Measurements from ENCODE around the gene HK1. TPM values are rescaled to one million over a fixed set of nuclear protein-coding genes. Genes with fewer than 3 reads are reported as not detected.
A peak's percentile ranks its signal among the peaks of the same experiment; 100 is the strongest.

Gene HK1
- total RNA-seq, 2 donors from 2014 or later, result 38.0 to 78.8 TPM

DNA sequence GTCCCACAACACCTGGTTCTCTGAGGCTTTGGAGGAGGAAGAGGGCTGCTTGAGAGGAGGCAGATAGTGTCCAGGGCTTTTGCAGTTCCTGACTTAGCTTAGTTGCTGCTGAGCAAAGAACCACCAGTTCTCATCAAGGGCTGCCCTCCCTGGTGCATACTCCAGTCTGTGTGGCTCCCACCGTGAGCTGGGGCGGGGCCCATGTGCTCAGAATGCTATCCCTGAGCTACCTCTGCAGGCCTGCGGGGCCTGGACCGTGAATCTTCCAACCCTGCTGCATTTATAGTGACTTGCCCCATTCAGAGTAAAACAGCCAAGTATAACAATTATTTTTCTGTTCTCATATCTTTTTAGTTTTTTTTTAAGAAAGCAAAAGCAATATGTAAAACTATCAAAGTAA, 89.2 kb downstream of the HK1 start:
- TF ChIP-seq, protein P1, sequence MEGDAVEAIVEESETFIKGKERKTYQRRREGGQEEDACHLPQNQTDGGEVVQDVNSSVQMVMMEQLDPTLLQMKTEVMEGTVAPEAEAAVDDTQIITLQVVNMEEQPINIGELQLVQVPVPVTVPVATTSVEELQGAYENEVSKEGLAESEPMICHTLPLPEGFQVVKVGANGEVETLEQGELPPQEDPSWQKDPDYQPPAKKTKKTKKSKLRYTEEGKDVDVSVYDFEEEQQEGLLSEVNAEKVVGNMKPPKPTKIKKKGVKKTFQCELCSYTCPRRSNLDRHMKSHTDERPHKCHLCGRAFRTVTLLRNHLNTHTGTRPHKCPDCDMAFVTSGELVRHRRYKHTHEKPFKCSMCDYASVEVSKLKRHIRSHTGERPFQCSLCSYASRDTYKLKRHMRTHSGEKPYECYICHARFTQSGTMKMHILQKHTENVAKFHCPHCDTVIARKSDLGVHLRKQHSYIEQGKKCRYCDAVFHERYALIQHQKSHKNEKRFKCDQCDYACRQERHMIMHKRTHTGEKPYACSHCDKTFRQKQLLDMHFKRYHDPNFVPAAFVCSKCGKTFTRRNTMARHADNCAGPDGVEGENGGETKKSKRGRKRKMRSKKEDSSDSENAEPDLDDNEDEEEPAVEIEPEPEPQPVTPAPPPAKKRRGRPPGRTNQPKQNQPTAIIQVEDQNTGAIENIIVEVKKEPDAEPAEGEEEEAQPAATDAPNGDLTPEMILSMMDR (conservative IDR thresholded peaks at IDR 0.05), result peak; percentile 17
- peaks cover 25% of the 10 kb centered on the region for H3K36me3 ChIP-seq (ENCODE audit: control insufficient read depth, insufficient read depth, low read length)
- H3K27ac ChIP-seq (ENCODE audit: low read depth, low read length), result no peak overlapping the region
- peaks cover 43% of the 10 kb centered on the region for H3K36me3 Mint-ChIP-seq (ENCODE audit: low read depth)
- no peaks in the 10 kb centered on the region for H3K9me3 ChIP-seq (ENCODE audit: control insufficient read depth, low read length)
- no peaks in the 10 kb centered on the region for H3K27me3 ChIP-seq (ENCODE audit: control insufficient read depth, insufficient read depth, low read length, poor library complexity, severe bottlenecking)
- peaks cover 4% of the 10 kb centered on the region for H3K4me1 Mint-ChIP-seq
- H3K4me1 ChIP-seq (ENCODE audit: control insufficient read depth, insufficient read depth, low read length), result no peaks in the 10 kb centered on the region
- no peak overlapping the region for H3K27ac Mint-ChIP-seq
- 85% methylated on average over 4 of the region's 4 CpGs; no CpG with 5 or more reads in 1 of the 2 experiments for WGBS, 2 experiments (ENCODE audit: insufficient coverage in 1 of 2, insufficient read length in 1 of 2)
- no peaks in the 10 kb centered on the region for H3K27me3 Mint-ChIP-seq (ENCODE audit: insufficient read depth)
- DNase-seq, result no peak
- no peak overlapping the region for H3K4me3 ChIP-seq (ENCODE audit: low read length)
- no peaks in the 10 kb centered on the region for H3K9me3 Mint-ChIP-seq
- H3K4me3 Mint-ChIP-seq, result no peak overlapping the region
- no peak overlapping the region for H3K9ac ChIP-seq (ENCODE audit: extremely low read depth, low read length, poor library complexity, severe bottlenecking)

DNA sequence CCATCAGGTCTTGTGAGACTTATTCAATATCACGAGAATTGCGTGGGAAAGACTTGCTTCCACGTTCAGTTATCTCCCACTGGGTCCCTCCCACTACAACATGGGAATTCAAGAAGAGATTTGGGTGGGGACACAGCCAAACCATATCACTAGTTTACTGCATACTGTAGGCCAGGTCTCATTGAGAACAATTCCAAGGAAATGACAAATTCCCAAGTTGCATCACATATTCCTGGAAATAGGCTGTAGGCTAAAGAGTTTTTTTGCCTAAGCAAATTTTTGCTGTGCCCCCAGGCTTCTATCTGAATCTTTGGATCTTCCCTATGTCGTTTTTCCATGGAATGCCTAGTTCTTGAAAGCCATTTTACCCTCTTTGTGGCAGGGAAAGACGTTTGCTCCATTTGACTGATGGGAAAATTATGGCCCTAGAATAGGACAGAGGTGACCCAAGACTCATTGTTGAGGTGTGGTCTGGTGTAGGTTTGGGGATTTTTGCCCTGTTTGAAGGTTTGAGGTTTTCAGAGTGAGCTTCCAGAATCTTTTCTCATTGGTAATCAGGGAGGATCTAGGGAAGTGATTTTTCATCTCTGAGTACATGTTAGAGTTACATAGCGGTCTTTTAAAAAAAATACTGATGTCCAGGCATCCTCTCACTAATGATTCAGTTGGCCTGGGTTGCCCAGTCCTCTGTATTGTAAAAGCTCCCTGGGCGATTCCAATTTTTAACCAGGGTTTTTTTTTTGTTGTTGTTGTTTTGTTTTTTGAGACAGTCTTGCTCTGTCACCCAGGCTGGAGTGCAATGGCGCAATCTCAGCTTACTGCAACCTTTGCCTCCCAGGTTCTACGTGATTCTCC, 94.1 kb downstream of the HK1 start:
- H3K9me3 Mint-ChIP-seq, result no peaks in the 10 kb centered on the region
- Histone ChIP-seq H3K27me3 (ENCODE audit: control insufficient read depth, insufficient read depth, low read length, poor library complexity, severe bottlenecking) (no peaks in the 10 kb centered on the region), H3K9me3 (ENCODE audit: control insufficient read depth, low read length) (no peaks in the 10 kb centered on the region), H3K27ac (ENCODE audit: low read depth, low read length) (no peak overlapping the region), H3K9ac (ENCODE audit: extremely low read depth, low read length, poor library complexity, severe bottlenecking) (no peak overlapping the region), H3K4me1 (ENCODE audit: control insufficient read depth, insufficient read depth, low read length) (no peaks in the 10 kb centered on the region), H3K4me3 (ENCODE audit: low read length) (no peak overlapping the region), H3K36me3 (ENCODE audit: control insufficient read depth, insufficient read depth, low read length) (peaks cover 19% of the 10 kb centered on the region)
- TF ChIP-seq, protein P1 (conservative IDR thresholded peaks at IDR 0.05), result no peak
- no peaks in the 10 kb centered on the region for H3K27me3 Mint-ChIP-seq (ENCODE audit: insufficient read depth)
- peak overlapping the region; percentile 35 for H3K27ac Mint-ChIP-seq
- H3K4me1 Mint-ChIP-seq, result peaks cover 10% of the 10 kb centered on the region
- peaks cover 35% of the 10 kb centered on the region for H3K36me3 Mint-ChIP-seq (ENCODE audit: low read depth)
- no peak for DNase-seq
- no peak overlapping the region for H3K4me3 Mint-ChIP-seq
- 91 to 96% methylated on average over 9 of the region's 9 CpGs for WGBS, 2 experiments (ENCODE audit: insufficient coverage in 1 of 2, insufficient read length in 1 of 2)

DNA sequence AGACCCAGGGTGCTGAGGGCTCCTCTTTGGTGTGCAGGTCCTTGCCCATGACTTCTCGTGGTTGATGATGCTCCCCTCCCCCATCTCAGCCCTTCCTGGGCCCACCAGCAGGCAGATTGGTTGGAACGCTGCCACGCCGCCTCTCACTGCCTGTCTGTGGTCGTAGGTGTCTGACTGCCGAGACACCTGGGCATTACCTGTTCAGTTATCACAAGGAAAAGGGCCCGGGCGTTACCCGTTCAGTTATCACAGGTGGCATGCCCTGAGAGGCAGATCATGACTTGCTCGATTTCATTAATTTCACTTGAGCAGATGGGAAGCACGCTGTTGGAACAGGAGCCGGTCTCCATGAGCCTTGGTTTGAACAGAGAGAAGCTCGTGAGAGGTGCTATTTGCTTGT, 95.9 kb downstream of the HK1 start:
- no peak overlapping the region for H3K9ac ChIP-seq (ENCODE audit: extremely low read depth, low read length, poor library complexity, severe bottlenecking)
- Mint-ChIP-seq H3K9me3 (no peaks in the 10 kb centered on the region), H3K27me3 (ENCODE audit: insufficient read depth) (no peaks in the 10 kb centered on the region), H3K36me3 (ENCODE audit: low read depth) (peaks cover 41% of the 10 kb centered on the region), H3K27ac (peak overlapping the region; percentile 65), H3K4me3 (no peak overlapping the region), H3K4me1 (peaks cover 6% of the 10 kb centered on the region)
- TF ChIP-seq, protein P1 (conservative IDR thresholded peaks at IDR 0.05), result no peak
- no peaks in the 10 kb centered on the region for H3K27me3 ChIP-seq (ENCODE audit: control insufficient read depth, insufficient read depth, low read length, poor library complexity, severe bottlenecking)
- no peaks in the 10 kb centered on the region for H3K9me3 ChIP-seq (ENCODE audit: control insufficient read depth, low read length)
- H3K4me3 ChIP-seq (ENCODE audit: low read length), result no peak overlapping the region
- DNase-seq, result no peak
- H3K4me1 ChIP-seq (ENCODE audit: control insufficient read depth, insufficient read depth, low read length), result no peaks in the 10 kb centered on the region
- no peak overlapping the region for H3K27ac ChIP-seq (ENCODE audit: low read depth, low read length)
- 90 to 94% methylated on average over 13 of the region's 13 CpGs for WGBS, 2 experiments (ENCODE audit: insufficient coverage in 1 of 2, insufficient read length in 1 of 2)
- peaks cover 16% of the 10 kb centered on the region for H3K36me3 ChIP-seq (ENCODE audit: control insufficient read depth, insufficient read depth, low read length)
